ENCODE data around the gene CDHR3. TPM values are rescaled to one million over a fixed set of nuclear protein-coding genes. Genes with fewer than 3 reads are reported as not detected.

The CDHR3 gene
- total and polyA plus RNA-seq, 2 of the 8 experiments (the other 6 are each of a cell fraction or from before 2014, with no cell fraction given), result 6.4 to 6.8 TPM

- no peak overlapping the region for H3K23ac ChIP-seq (ENCODE audit: insufficient read length)
- no peaks in the 10 kb centered on the region for H3K79me2 ChIP-seq (ENCODE audit: control insufficient read depth in 1 of 2, insufficient read depth in 2 of 2, low read length in 2 of 2)
- no peaks in the 10 kb centered on the region for H3K27me3 ChIP-seq (replicated peaks in 1 of 4; ENCODE audit: control insufficient read depth in 3 of 4, extremely low read depth in 1 of 4, insufficient read depth in 3 of 4, low read length in 3 of 4)
- H2BK12ac ChIP-seq (ENCODE audit: low read depth, low read length), result no peak overlapping the region
- FAIRE-seq (no peak), DNase-seq (ENCODE audit: low read depth in 1 of 2, low spot score in 2 of 2) (no peak)
- no peaks in the 10 kb centered on the region for H4K20me1 ChIP-seq (replicated peaks in 1 of 2; ENCODE audit: control insufficient read depth in 1 of 2, insufficient read depth in 2 of 2, low read length in 2 of 2)
- H3K9me3 ChIP-seq (ENCODE audit: insufficient read depth in 2 of 2, low read depth in 1 of 2, low read length in 1 of 2), result no peaks in the 10 kb centered on the region
- H3K14ac ChIP-seq (ENCODE audit: insufficient read length), result no peak overlapping the region
- H2AFZ ChIP-seq (ENCODE audit: low read length), result no peak overlapping the region
- no peak overlapping the region for H3K56ac ChIP-seq (replicated peaks; ENCODE audit: insufficient read length, low read depth, low read length)
- 94% methylated on average over 2 of the region's 2 CpGs; no CpG with 5 or more reads in 1 of the 2 experiments for WGBS, 2 experiments (ENCODE audit: extremely low coverage in 1 of 2, insufficient coverage in 1 of 2, insufficient read length in 1 of 2, insufficient replicate concordance in 2 of 2, low coverage in 1 of 2, low lambda C conversion rate in 2 of 2, missing lambda C conversion rate in 1 of 2)
- no peak overlapping the region for H3K27ac ChIP-seq (ENCODE audit: low read depth, low read length)
- no peak overlapping the region for H4K8ac ChIP-seq (ENCODE audit: extremely low read depth, insufficient read depth, low read length)
- no peak overlapping the region for H3K4me2 ChIP-seq (ENCODE audit: insufficient read depth in 1 of 2, low read depth in 2 of 2, low read length in 2 of 2)
- H2BK120ac ChIP-seq (replicated peaks; ENCODE audit: low read depth, low read length), result no peak overlapping the region
- peak overlapping the region; percentile 37 for H2BK15ac ChIP-seq (ENCODE audit: low read length)
- no peak overlapping the region for H2BK5ac ChIP-seq (ENCODE audit: low read depth, low read length)
- TF ChIP-seq POU5F1 (IDR thresholded peaks at IDR 0.05; ENCODE audit: low read depth, low read length) (no peak), KDM1A (IDR thresholded peaks at IDR 0.05; ENCODE audit: borderline replicate concordance, low read length) (peak; percentile 64; the same call in 1 of the 2 replicates)
- H2BK20ac ChIP-seq (ENCODE audit: low read length), result 0 out of 2 replicates have a peak overlapping the region, but pooled peaks have one; percentile 11
- no peaks in the 10 kb centered on the region for H3K36me3 ChIP-seq (ENCODE audit: control insufficient read depth in 2 of 4, insufficient read depth in 4 of 4, low read length in 3 of 4)
- H3K18ac ChIP-seq (ENCODE audit: extremely low read depth, low read length), result no peak overlapping the region
- ChIA-PET CTCF (ENCODE audit: partially characterized antibody) (interaction anchor here (0.9 to 3.0 kb wide), 8 partner anchors 9 to 63 kb away, joined by 3 to 15 read pairs (median 6); no protein-coding TSS in a partner anchor), POLR2A (ENCODE audit: partially characterized antibody) (interaction anchor here (1.5 kb wide), 1 partner anchor 11 kb away, joined by 3 read pairs; no protein-coding TSS in a partner anchor)
- no peaks in the 10 kb centered on the region for H3K79me1 ChIP-seq (ENCODE audit: low read depth, low read length)
- no peaks in the 10 kb centered on the region; the same call in 1 of the 2 replicates for H3K23me2 ChIP-seq (ENCODE audit: low read depth, low read length)
- H3K4me1 ChIP-seq (replicated peaks in 1 of 4; ENCODE audit: control insufficient read depth in 3 of 4, insufficient read depth in 4 of 4, low read length in 3 of 4), result peaks cover 4 to 18% (median 11%) of the 10 kb centered on the region in 4 experiments
- H2AK5ac ChIP-seq (ENCODE audit: low read depth, low read length), result no peak overlapping the region; the same call in 1 of the 2 replicates
- H4K91ac ChIP-seq (replicated peaks; ENCODE audit: insufficient read length, low read length), result no peak overlapping the region
- no peak overlapping the region for H4K5ac ChIP-seq (ENCODE audit: insufficient read length, low read depth, low read length)
- H3K4ac ChIP-seq (replicated peaks; ENCODE audit: insufficient read length, low read depth, low read length), result no peak overlapping the region
- no peak overlapping the region for H3K9ac ChIP-seq (replicated peaks in 1 of 4; ENCODE audit: extremely low read depth in 1 of 4, low read depth in 3 of 4, low read length in 3 of 4)
- H3K4me3 ChIP-seq (ENCODE audit: extremely low read depth in 1 of 4, insufficient read depth in 2 of 4, low read depth in 3 of 4, low read length in 4 of 4), result no peak overlapping the region
Measured at GRCh38 chr7:105978974-105979373, 15.9 kb downstream of the CDHR3 start.
